ENCODE results near the gene SPDEF.

Gene SPDEF

DNA sequence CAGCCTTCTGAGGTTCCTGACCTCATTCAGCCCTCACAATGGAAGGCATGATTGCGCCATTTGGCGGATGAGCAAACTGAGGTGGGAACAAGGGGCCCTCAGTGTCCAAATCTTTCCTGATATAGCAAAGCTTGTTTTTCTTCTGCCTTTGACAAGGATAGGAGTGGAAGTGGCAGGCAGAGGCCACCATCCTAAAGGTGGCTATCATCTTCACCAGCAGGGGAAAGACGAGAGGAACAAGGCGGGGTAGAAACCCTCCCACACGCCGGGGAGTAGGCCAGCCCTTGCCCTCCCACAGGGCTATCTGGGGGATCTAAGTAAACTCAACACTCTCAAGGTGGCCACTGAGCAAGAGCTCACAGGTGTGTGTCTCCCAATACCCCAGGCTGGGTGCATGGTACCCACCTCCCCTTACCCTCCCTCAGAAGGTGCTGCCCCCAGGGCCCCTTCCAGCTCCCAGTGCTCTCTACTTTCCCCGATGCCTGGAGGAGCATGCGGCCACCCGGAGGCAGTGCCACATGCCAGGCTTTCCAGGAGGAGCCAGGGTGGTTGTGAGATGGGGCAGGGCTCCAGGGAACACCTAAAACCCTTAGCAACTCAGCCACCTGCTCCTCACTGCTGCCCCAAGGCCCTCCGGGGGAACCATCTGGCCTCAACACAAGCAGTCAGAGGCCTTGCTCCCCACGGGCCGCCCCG is 11.2 kb downstream of the SPDEF start:
- no peak for DNase-seq (ENCODE audit: low read depth)

DNA sequence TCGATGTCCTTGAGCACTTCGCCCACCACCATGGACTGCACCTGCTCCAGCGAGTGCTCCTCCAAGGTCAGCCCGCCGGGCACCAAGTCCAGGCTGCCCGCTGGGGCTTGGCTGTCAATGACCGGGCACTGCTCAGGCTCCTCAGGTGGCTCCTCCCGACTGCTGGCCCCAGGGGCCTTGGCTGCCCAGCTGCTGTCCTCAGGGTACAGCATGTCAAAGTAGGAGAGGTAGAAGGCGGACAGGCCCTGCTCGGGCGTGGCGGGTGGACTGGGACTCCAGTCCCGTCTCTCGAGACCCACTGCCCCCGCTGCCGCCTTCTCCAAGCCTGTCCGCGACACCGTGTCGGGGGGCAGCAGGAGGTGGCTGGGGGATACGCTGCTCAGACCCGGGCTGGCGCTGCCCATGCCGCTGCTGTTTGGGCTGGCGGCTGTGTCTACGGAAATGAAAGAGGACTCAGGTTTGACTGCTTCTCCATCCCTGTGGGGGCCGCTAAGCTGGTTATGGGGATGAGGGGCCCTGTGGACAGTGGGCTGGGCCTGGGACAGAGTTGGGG is 12.0 kb downstream of the SPDEF start:
- no peak for DNase-seq (ENCODE audit: low read depth)

GRCh38 chr6:34543421-34543820 is 12.7 kb downstream of the SPDEF start:
- no peak for DNase-seq (ENCODE audit: low read depth)

GRCh38 chr6:34540841-34541240 is 15.3 kb downstream of the SPDEF start:
- DNase-seq (ENCODE audit: low read depth) = no peak

DNA sequence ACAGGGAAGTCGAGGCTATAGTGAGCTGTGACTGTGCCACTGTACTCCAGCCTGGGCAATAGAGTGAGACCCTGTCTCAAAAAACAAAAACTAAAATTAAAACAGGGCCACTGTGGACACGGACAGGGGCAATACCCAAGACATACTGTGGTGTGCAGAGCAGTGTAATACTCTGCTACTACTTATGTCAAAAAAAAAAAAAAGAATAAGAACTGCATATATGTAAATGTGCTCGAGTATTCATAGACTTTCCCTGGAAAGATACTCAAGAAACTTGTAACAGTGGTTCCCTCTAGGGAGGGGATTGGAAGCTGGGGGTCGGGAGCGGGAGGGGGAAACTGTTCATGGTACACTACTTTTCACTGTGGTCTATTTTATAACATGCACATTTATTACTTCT is 15.9 kb downstream of the SPDEF start:
- no peak for DNase-seq (ENCODE audit: low read depth)

DNA sequence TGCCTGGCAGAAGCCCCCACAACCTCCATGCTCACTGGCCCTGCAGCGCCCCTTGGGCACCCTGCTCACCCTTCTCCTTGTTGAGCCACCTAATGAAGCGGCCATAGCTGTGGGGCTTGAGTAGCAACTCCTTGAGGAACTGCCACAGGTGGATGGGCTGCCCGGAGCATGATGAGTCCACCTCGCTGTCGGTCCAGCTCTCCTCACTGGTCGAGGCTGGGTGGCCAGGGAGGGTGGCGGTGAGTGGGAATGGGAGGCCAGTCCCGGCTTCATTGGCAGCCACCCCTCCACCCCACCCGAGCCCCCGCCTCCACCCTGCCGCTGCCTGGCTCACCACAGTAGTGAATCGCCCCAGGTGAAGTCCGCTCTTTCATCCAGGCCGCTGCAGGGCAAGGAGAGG is 16.9 kb downstream of the SPDEF start:
- DNase-seq (ENCODE audit: low read depth) = no peak

DNA sequence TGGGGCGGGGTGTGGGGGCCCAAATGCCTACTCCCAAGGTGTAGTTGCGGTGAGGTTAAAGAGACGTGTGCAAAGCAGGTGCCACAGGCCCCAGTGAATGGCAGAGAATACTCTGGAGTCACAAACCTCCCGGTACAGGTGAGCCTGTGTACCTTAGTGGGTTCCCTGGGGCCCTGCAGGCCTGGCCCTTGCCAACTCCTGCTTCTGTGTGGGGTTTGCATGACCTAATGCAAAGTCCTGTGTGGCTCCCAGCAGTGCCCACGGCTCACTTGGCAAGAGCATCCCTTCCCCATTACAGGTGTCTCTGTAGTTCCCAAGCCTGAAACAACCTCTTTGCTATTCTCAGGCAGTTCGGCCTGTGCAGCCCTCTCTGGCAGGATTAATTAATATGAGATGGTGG is 17.5 kb downstream of the SPDEF start:
- no peak for DNase-seq (ENCODE audit: low read depth)

GRCh38 chr6:34537922-34538550 is 18.1 kb downstream of the SPDEF start:
- no peak for DNase-seq (ENCODE audit: low read depth)

- no peak for DNase-seq (ENCODE audit: low read depth)
Observed at GRCh38 chr6:34536959-34537848, 18.9 kb downstream of the SPDEF start.

GRCh38 chr6:34536251-34536958 is 19.7 kb downstream of the SPDEF start:
- no peak for DNase-seq (ENCODE audit: low read depth)

GRCh38 chr6:34535646-34536045 is 20.5 kb downstream of the SPDEF start:
- no peak for DNase-seq (ENCODE audit: low read depth)

GRCh38 chr6:34535199-34535598 is 20.9 kb downstream of the SPDEF start:
- DNase-seq (ENCODE audit: low read depth) = no peak

GRCh38 chr6:34534656-34535055 is 21.5 kb downstream of the SPDEF start:
- DNase-seq (ENCODE audit: low read depth) = no peak

- no peak for DNase-seq (ENCODE audit: low read depth)
Observed at GRCh38 chr6:34534146-34534545, 22.0 kb downstream of the SPDEF start.

DNA sequence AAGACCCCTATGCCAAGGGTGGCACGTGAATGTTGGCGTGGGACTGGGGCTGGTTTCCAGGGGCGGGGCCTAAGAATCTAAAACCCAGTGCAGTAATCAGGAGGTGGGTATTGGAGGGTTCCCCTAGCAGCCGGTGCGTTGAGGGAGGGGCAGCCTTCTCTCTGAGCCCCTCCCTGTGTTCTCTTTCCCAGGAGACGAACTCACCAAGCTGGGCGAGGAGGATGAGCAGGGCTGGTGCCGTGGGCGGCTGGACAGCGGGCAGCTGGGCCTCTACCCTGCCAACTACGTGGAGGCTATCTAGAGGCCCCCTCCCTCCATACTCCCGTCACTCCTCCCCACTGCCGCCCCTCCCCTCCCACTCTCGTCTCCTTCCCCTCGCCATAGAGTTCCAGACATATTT is 23.9 kb downstream of the SPDEF start:
- DNase-seq (ENCODE audit: low read depth) = no peak

- DNase-seq (ENCODE audit: low read depth) = no peak
Observed at GRCh38 chr6:34531580-34532201, 24.4 kb downstream of the SPDEF start.

DNA sequence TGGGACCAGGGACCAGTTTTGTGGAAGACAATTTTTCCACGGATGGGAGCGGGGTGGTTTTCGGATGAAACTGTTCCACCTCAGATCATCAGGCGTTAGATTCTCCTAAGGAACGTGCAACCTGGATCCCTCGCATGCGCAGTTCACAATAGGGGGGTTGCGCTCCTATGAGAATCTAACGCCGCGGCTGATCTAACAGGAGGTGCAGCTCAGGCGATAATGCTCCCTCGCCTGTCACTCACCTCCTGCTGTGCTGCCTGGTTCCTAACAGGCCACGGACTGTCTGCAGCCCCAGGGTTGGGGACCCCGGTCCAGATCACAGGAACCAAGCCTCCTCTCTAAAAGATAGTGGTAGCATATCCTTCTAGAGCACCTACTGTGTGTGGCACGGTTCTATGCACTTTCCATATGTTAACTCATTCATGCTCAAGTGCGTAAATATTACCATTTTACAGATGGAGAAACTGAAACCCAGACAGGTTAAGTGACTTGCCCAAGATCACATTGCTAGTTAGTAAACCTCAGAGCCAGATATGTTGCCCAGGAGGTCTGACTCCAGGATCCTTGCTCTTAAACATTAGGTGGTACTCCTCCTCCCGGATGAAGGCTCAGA is 25.3 kb downstream of the SPDEF start:
- DNase-seq (ENCODE audit: low read depth) = no peak

GRCh38 chr6:34529665-34530327 is 26.3 kb downstream of the SPDEF start:
- no peak for DNase-seq (ENCODE audit: low read depth)

DNA sequence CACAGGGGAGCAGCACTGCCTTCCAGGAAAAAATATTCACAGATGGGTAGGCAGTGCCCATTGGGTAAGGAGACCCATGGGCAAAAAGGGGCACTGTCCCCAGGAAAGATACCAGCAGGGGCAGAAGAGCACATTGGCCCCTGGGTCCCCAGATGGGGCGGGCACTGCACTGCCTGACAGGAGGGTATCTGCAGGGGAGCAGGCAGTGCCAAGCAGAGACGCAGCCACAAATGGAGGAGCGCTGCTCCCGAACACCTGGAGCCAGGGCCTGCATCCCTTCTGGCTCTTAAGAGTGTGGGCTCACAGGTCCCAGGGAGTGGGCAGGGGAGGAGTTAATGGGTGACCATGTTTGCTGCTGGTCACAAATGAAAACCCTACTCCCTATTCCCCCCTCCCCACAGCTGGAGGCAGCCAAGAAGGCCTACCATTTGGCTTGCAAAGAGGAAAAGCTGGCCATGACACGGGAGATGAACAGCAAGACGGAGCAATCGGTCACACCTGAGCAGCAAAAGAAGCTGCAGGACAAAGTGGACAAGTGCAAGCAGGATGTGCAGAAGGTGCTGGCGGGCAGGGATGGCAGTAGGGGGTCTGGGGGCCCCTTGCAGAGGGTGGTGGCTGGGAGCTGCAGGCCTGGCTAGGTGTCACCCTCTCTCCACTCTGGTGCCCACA is 27.0 kb downstream of the SPDEF start:
- no peak for DNase-seq (ENCODE audit: low read depth)

Measured in T follicular helper cell (primary cell).